LNCAP (cell line): ENCODE results near the gene DTL.

ENCODE experiments used
- TF ChIP-seq, protein P1 (sequence below): fragments of 450-650 bp; IDR thresholded peaks from 2 replicates; pipeline ENCODE4 v1.5.1; 2017; ENCODE audit warnings: mild to moderate bottlenecking

Gene DTL

DNA sequence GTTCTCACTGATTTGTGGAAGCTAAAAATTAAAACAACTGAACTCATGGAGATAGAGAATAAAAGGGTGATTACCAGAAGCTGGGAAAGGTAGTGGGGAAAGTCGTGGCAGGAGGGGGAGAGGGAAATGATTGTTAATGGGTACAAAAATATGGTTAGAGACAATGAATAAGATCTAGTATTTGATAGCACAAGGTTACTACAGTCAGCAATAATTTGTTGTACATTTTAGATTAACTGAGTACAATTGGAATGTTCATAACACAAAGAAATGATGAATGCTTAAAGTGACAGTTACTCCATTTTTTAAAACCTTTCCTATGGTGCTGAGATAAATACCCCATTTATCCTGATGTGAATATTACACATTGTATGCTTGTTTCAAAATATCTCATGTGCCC is 102.3 kb downstream of the DTL start:
- TF ChIP-seq, protein P1, sequence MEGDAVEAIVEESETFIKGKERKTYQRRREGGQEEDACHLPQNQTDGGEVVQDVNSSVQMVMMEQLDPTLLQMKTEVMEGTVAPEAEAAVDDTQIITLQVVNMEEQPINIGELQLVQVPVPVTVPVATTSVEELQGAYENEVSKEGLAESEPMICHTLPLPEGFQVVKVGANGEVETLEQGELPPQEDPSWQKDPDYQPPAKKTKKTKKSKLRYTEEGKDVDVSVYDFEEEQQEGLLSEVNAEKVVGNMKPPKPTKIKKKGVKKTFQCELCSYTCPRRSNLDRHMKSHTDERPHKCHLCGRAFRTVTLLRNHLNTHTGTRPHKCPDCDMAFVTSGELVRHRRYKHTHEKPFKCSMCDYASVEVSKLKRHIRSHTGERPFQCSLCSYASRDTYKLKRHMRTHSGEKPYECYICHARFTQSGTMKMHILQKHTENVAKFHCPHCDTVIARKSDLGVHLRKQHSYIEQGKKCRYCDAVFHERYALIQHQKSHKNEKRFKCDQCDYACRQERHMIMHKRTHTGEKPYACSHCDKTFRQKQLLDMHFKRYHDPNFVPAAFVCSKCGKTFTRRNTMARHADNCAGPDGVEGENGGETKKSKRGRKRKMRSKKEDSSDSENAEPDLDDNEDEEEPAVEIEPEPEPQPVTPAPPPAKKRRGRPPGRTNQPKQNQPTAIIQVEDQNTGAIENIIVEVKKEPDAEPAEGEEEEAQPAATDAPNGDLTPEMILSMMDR: no peak

DNA sequence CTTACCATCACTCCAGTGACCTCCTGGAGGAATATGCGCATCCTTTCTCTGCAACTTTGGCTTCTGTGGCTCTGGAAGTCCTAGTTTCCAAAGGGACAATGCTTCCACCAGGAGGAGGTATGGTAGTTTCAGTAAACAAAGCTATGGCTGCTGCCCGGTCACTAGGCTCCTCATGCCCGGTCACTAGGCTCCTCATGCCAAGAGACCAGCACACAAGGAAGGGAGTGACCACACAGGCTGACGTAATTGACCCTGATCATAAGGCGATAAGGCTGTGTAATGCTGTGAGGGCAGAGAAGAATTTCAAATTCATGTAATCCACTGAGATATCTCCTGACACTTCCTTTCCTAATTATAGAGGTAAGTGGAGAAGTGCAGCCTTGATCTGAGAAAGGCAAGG is 102.9 kb downstream of the DTL start:
- TF ChIP-seq, protein P1: no peak

DNA sequence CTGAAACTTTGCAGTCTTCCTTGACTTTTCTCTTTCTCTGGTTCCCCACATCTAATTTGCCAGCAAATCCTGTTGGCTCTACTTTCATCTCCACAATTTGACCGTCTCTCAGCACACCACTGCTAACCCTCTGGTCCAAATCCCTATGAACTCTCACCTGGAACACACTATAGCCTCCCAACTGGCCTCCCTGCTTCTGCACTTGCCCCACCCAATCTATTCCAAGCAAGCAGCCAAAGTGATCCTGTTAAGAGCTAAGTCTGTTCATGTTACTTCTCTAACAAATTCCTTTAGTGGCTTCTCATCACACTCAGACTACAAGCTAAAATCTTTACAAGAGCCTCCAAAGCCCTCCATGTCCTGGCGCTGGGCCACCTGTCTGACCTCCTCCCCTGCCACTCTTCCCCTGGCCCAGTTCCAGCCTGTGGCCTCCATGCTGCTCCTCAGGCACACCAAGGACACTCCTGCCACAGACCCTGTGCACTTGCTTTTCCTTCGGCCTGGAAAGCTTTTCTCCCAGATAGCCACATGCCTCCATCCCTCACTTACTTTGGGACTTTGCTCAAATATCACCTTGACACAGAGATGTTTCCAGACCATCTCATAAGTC is 104.1 kb downstream of the DTL start:
- TF ChIP-seq, protein P1: no peak

DNA sequence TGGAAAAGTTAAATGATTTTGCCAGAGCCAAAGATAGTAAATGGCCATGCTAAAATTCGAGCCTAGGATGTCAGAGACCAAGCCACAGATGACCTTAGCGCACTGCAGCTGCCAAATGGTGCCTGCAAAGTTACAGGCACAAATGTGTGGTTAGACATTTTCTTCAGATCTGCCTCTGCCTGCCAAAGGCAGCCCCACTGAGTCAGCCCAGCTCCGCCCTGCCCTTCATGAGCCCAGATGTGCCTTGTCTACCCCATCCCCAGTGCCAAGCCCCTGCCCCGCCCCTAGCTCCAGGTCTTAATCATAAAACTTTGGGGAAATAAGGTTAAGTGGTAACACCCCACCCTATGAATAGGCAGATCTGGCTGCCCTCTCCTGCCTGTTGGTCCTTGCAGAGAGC is 105.9 kb downstream of the DTL start:
- TF ChIP-seq, protein P1: no peak

DNA sequence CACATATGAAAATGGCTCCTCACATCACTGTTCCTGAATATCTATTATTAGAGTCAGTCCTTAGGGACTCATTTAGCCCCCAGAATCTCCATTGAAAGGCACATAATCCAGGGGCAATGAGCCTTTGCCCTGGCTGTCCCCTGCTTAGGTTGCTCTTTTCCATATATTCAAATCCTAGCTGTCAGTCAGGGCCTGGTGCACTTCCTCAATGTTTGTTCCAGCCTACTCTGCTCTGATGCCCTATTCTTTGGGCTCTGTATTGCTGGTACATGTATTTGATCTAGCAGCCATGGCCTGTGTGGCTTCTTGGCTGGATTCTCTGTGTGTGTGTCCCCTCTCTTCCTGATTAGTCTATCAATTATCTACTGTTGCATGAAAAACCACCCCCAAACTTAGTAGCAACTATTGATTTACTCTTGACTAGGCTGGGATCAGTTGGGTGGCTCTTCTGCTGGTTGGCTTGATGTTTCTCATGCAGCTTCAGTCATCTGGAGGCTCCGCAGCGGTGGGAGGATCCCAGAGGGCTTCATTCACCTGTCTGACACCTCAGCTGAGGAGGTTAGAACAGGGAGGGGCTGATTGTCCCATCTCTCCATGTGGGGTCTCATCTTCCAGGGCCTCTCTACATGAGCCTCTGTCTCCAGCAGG is 107.5 kb downstream of the DTL start:
- TF ChIP-seq, protein P1: no peak

DNA sequence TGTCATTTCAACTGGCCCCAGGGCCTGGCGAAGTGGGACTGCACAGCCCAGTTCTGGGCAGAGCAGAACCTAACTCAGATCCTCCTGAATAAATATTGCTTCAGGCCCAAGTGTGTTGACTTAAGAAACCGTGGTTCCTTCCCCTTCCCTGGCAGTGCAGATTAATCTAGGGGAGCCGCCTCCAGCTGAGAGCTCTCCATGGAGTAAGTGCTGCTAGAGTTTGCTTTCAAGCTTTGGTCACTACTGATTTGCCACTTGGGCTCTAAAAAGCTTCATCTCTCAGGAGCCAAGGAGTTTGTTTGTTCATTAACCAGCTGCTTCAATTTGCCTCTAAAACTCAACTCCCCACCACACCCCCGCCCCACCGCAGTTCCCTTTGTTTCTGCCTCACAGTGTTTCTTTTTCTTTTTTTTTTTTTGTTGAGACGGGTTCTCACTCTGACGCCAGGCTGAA is 112.1 kb downstream of the DTL start:
- TF ChIP-seq, protein P1: no peak

DNA sequence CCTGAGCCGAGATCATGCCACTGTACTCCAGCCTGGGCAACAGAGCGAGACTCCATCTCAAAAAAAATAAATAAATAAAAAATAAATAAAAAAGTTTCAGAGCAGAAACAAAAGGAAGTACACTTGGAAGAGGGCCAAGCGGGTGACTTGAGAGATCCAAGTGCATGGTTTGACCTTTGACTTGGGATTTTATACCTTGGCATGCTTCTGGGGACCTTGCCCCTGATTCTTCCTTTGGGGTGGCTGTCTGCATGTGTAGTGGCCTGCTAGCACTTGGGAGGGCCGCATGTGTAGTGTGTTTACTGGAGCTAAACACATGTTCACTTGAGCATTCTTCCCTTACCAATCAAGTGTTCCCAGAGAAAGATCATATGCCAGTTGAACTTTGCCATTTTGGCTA is 114.0 kb downstream of the DTL start:
- TF ChIP-seq, protein P1: no peak

DNA sequence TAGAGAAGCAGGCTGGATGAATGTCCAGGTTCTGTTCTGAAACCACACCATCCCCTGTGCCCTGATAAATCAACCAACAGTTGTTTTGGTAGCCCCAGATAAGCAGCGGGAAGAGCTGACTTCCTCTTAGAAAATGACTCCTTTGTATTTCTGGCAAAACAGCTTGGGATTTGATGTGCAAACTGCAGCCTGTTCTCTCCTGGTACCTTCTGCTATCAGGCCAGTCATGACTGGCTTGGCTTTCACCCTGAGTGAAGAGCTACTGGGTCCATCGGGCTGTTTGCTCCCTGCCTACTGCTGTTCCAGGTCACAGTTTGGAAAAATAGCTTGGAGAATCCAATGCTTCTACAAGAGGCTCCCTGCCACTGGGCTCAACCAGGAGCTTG is 116.8 kb downstream of the DTL start:
- TF ChIP-seq, protein P1: no peak
